ENCODE measurements around the gene ZNF212.

DNA sequence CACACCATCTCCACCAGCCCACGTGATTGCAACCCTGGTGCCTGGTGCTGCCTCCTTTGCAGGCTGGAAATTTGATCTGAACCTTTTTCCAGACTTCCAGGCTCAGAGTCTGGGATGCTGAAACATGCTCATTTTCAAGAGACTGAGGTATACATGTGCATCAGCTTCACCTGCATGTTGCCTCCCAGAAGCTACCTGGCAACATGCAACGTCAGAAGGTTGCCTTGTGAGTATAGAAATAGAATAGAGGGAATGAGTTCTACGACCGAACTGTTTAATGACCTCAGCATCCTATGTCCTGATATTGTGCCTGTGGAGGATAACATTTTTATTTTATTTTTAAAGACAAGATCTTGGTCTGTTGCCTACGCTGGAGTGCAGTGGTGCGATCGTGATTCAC lies 1.9 kb upstream of the ZNF212 start:
- TF ChIP-seq FOXP2 (optimal IDR thresholded peaks at IDR 0.05; ENCODE audit: control extremely low read depth, extremely low read length, insufficient read depth) (no peak), EZH2 (IDR thresholded peaks at IDR 0.05) (no peak)
